GM18858 (cell line): ENCODE results near the gene ARID1B.

Source experiments
- ATAC-seq: cut with Tn5 transposase; IDR thresholded peaks from one replicate; pipeline ENCODE4 v1.9.1; 2021; ENCODE audit not compliant: unreplicated experiment

ARID1B gene

DNA sequence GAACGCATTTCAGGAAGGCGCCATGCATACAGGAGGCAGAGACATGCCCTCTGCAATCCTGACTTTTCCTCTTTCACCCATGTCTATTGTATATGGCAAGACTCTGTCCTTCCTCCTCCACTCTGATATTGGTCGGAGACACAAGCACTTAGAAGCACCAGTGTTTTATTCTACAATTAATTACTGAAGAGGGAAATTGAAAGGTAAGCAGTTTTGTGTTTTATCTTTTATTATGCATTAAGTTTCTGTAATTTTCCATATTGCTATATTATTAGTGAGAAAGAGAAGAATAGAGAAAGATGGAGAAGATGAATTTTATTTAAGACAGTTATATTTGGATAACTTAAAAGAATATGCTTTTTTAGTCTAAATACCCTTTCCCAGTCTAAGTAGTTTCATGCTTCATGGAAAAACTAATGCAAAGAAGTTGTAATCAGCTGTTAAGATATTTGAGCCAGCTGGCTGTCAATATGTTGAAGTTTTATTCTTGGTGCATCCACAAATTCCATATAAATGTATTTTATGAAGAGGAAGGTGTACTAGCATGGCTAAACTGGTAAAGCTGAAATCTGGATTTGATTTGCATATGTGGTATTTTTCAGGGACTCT lies 13.6 kb downstream of the ARID1B start:
- no peak for ATAC-seq

DNA sequence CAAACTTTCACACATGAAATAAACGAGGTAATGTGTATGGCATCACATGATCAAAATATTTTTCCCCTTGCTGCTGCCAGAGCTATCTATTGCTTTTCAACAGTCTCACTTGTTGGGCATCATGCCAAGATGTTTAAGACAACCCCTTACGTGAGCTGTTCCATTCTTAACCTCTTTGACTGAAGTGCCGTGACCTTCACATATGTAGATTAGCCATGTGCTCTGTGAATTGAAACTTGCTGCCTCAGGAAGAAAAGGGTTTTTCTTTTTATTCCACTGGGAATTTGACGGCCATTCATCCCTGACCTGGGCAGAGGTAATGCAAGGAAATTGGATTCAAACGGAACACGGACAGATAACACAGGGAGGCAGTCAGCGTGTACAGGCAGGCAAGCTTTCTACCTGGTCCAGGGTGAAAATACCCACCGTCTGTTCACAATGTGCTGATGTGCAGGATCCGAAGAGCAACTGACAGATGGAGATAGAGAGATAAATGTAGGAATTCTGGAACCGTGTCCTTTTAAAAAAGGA lies 14.2 kb downstream of the ARID1B start:
- peak; percentile 52 for ATAC-seq

DNA sequence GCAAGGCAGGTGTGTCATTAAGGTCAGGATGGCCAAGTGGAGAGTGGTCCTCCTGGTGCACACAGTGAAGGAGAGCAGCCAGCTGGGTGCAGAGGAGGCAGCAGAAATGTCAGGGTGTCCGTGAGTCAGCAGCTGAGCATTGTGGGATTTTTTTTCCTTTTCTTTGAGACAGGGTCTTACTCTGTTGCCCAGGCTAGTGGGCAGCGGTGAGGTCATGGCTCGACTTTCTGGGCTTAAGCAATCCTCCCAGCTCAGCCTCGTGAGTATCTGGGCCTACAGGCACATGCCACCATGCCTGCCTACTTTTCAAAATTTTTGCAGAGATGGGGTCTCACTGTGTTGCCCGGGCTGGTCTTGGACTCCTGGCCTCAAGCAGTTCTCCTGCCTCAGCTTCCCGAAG lies 16.0 kb downstream of the ARID1B start:
- ATAC-seq: no peak

DNA sequence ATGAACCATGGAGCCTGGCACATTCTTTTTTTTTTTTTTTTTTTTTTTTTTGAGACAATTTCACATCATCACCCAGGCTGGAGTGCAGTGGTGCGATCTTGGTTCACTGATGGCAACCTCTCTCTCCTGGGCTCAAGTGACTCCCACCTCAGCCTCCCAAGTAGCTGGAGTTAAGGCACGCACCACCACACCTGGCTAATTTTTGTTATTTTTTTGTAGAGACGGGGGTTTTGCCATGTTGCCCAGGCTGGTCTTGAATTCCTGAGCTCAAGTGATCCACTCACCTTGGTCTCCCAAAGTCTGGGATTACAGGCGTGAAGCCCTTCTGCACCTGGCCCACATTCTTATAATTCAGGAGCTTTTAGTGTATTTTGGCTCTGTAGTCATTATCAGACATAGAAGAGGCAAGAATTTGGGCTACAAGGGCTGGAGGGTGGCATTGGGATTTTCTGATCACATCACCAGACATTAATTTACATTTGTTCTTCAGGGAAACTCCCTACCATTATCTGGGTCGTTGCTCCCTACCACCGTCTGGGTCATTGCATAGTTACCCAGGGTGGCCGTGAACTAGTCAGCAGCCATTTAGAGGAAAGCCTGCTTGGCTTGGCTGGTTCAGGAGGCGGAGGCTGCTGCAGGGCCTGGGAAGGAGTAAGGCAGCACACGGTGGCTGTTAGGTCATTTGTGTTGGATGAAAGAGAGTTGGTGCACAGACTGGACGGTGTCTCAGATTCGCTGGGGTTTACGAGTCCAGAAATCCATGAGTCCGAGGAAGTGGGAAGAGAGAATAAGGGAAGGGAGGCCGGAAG lies 17.6 kb downstream of the ARID1B start:
- ATAC-seq: peak; percentile 39

DNA sequence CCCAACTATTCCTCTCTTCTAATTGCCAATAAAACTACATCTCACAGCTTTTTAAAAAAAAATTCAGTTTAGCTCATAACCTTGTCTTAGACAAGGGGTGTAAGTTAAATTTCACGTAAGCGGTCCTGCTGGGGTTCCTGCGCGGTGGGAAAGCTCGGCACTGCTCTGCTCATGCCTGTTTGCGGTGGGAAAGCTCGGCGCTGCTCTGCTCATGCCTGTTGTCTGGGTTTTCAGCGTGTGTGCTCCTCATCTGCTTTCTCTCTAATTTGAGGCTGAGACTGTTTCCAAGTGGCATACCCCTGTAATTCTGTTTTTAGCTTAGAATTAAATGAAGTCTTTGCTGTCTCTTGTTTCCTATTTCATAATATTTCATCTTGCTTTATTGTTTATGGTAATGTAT lies 18.6 kb downstream of the ARID1B start:
- no peak for ATAC-seq

DNA sequence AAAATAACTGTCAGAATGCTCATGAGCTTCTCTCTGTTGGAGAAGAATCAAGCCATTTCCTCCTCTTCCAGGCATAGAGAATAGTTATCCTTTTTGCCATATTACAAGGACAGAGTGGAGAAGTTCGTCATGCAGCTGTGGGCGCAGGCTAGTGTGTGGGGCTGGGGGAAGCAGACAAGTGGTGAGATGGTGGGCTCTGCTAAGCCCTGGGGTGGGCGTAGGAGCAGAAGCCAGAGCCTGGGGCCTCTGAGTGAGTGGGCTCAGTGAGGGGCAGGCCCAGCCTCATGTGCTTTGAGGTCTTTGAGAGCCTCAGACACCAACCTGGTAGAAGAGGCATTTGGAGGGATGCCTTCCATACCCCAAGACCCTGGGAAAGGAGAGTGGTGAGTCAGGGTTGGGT lies 19.4 kb downstream of the ARID1B start:
- ATAC-seq: no peak

DNA sequence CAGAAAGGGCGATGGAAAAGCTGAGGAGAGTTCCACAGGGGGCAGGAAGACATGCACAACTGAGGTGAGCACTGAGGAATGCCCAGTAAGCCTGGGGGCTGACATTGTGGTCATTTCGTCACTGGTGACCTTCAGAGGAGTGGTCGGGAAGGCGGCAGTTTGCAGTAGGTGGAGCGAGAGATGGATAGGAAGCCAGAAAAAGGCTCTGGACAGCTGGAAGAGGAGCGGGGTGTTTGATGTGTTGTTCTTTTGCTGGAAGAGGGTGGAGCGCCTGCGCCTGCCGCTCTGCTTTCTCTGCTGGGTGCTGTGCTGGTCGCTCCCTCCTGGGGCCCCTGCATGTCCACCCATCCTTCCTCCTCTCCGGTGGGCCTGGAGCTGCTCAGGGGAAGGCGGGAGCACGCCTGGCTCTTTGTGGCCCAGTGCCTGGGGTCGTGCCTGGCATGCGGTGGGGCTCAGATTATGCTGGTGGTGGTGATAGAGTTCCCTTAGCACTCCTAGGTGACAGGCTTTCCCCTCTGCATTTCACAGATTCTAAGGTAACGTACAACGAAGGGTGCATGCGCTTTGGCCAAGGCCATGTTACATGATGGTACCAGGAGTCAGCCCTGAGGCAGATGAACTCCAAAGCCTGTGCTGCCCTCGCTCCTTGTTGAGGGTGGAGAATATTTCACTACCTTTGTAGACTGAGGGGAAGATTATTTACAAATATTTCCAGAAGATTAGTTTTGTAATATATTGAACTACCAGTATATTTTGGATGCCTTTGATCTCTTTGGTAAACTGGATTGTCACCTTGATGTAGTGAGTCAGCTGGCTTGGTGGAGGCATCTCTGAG lies 20.9 kb downstream of the ARID1B start:
- no peak for ATAC-seq

DNA sequence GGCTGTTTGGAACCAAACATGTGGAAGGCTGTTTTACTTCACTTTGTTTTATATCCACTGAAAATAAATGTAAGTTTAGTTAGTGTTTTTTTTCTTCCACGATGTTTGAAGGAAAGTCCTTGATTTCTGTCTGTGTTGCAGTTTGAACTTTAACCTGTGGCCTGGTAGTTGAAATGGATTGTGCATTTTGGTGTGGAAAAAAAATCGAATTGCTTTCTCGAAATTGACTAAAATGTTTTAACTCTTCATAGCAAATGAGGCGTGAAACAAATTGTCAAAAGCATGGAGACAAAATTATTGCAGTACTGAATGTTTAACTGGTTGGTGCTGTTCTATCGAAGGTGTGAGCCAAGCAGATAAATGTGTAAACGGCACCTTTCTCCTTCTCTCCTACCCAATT lies 24.5 kb downstream of the ARID1B start:
- ATAC-seq: no peak

DNA sequence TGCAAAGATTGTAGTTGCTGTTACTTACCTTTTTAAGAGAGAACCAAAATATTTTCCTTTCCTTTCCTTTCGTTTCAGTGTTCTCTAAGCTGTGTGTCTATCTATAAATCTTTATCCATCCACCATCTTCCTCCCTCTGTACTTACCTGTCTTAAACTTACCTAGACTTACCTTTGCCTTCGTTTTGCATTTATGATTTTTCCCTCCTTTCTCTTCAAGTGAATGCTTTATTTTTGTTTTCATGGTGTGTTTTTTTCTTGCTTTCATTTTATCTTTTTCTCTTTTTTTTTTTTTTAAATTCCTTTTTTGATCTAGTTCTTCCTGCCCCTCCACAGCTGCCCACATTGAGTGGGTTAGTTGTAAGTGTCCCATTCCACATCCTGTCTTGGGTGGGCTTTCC lies 26.2 kb downstream of the ARID1B start:
- ATAC-seq: no peak

DNA sequence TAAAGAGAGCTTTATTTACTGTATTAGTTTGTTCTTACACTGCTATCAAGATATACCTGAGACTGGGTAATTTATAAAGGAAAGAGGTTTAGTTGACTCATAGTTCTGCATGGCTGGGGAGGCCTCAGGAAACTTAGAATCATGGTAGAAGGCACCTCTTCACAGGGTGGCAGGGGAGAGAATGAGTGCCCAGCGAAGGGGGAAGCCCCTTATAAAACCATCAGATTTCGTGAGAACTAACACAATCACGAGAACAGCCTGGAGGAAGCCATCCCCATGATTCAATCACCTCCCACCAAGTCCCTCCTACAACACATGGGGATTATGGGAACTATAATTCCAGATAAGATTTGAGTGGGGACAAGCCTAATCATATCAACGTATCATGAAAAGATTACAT lies 27.2 kb downstream of the ARID1B start:
- no peak for ATAC-seq

DNA sequence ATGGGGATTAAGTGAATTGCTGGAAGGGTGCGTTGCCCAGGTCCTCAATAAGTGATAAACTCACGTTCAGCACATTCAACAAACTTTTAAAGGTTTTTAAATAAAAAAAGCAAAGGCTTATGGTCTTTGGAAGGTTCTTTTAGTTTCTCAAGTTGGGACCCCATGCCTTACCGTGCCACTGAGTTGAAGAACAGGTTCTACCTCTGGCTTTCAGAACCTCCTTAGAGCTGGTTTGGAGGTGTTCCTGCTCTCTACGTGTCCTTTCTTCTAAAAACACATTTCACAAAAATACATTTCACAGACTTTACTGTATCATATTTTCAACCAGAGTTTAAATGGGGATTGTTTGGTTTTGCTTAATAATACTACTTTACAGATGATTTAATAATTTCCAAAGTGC lies 29.0 kb downstream of the ARID1B start:
- no peak for ATAC-seq

DNA sequence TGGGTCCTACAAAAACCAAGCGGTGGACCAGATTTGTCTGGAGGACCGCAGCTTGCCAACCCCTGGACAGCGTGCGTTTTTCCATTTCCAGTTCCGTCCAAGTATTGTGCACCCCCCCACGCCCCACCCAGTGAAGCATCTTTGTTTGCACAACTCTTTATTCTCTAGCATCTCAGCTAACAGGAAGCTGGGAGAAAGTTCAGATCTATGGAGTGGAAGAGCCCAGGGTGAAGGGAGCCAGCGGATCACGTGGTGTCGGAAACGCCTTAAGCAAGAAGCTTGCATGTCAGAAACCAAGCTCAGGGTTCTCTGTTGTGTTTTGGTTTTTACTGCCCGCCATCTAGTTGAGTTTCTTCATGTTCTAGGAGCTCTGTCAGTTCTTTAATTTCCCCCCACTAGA lies 29.9 kb downstream of the ARID1B start:
- ATAC-seq: no peak

DNA sequence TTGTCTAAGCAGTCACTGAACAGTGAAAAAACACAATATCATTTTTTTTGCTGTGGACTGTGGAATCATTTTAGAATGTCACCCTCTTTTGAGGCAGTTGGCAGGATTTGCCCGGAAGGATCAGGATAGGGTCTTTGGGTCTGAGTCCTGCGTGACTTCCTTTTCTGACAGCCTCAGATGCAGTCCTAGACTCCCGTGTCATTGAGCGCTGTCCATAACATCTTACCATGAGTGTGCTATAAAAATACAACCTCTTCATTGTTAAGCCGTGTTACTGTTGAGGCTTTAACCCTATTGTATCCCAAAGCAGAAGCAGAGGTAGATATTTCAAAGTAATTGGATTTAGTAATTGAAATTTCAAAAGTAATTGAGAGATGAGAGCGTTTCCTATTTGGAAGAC lies 30.6 kb downstream of the ARID1B start:
- no peak for ATAC-seq

DNA sequence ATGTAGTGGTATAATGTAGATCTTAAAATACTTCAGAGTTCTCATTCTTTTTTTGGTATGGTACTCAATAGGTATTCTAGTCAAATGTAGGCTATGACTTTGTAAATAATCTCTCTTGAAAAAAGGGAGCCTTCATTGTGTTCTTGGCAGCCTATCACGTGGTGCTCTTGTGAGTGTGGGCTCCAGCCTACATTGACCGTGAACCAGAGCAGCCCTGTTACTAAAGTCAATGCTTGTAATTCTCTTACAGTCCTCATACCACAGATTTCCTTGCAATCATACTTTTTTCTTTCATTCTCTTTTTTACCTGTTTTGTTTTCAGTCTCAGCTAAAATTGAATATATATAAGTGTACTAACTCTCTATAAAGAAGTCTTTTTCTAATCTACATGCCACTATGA lies 31.1 kb downstream of the ARID1B start:
- ATAC-seq: no peak

DNA sequence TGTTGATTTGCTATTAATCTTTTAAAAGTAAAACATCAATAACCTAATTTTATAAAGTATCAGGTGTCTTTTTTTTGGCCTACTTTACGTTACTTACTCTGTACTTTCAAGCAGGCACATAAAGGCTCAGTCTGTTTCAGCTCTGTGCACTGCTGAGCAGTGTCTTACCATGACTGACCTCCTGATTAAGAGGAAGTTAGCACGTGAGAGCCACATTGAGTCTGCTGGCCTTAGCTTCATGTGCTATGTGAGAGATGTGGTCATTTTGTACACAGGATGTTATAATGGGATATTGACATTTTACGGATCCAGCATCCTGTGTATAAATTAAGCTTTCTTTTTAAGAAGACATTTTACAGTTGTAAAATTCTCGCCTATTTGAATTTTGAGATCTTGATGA lies 31.9 kb downstream of the ARID1B start:
- peak; percentile 84 for ATAC-seq

DNA sequence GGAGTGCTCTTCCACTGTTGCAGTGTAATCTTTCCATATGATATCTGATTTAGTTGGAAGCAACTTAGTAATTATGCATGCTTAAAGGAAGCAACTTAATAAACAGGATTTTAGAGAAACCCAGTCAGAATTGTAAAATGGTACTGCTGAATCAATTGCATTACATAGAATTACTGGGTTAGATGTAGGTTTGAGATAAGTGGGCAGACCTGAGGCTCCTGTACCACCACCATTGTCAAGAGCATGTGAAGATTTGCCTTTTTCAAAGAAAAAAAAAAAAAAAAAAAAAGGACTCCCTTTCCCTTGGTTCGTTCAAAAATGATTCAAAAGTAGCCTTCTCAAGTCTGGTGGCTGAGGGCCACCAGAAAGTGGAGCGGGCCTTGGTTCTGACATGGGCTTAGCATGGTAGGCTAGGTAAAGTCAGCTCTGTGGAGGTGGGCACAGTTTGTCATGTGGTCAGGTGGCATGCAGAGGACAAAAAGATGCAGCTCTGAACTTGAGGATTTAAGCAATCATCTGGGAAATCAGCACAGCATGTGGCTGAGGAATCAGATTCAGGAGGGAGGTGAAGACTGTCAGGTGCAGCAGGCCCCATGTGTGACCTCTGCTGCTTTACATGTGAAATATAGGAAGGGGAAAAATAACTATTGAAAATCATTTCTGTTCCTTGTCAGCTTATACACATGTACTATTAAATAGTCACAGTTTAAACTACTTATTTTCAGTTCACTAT lies 32.4 kb downstream of the ARID1B start:
- no peak for ATAC-seq

DNA sequence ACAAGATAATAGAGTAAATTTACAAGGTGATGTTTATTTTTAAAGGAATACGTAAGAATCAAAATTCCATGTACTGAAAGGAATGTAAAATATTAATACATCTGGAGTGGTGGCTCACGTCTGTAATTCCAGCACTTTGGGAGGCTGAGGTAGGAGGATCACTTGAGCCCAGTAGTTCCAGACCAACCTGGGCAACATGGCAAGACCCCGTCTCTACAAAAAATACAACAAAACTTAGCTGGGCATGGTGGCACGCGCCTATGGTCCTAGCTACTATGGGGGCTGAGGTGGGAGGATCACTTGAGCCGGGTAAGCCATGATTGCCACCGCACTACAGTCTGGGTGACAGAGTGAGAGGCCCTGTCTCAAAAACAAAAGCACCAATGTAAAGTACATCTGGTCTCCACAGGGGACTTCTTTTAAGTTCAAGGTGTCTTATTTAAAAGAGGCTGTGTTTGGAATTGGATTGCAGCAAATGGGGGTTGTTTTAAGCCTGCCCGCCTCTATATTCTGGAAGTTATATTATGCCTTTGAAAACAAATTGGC lies 36.9 kb downstream of the ARID1B start:
- ATAC-seq: no peak

DNA sequence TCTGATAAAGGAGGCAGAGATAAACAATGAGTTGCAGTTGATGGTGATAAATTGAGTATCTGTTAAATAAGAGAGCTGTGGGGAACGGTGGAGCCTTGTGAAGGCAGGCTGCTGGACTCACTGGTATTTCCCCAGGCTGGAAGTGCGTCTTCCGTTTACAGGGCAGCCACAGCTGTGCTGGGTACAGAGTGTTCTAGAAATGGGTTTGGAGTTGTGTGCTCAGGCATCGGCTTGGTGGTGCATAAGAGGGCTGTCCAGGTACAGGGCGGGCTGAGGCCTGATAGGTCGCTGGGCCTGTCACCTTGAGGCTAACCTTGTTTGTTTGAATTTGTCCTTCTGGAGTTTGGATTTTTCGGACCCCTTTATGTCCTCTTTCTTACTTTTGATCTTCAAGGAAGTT lies 39.3 kb downstream of the ARID1B start:
- no peak for ATAC-seq

DNA sequence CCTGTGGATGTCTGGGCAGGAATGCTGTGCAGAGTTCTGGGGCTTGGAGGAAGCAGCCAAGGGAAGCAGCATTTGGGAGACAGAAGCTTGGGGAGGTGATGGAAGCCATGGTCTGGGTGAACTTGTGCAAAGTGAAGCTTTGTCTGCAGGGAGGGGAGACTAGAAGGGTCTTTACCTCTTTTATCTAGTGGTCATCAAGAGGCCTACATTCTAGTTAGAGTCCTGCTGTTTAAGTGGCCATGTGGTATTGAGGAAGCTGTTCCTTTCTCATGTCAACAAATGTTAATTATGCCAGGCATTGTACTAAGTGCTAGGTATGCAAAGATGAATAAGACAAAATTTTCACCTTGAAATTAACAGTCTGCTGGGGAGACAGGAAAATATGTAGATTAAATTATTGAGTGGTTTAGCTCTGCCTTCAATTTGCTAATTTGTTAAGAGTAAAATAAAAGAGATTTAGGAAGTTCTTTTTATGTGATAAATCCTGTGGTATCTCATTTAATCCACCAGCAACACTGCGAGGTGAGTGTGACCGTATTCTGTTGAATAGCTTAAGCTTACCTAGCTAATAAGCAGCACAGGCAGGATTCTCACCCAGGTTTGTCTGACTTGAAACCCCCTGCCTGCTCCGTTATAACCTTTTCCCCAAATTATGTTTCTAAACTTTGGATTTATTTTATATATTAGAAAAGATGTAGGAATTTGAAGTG lies 43.1 kb downstream of the ARID1B start:
- ATAC-seq: no peak

DNA sequence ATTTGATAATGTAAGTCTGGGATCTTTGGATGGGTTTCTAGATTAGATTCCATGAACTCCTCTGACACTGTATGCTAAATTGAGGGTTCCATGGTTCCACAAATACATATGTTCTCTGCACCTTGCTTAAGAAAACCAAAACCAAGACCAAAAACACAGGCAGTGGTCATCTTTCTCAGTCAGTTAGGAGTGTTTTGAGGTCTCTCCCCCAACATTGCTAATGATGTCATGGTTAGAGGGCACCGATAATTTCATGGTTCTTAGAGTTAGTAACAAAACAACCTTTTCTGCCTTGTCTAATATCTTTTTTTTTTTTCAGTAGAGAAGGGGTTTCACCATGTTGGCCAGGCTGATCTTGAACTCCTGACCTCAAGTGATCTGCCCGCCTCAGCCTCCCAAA lies 44.5 kb downstream of the ARID1B start:
- no peak for ATAC-seq
